Spleen (tissue), 11 donors: ENCODE data around the gene STXBP5L. TPM values are rescaled to one million over a fixed set of nuclear protein-coding genes. Genes with fewer than 3 reads are reported as not detected.

Experiments
- DNase-seq: peaks from one replicate; pipeline ENCODE4 v3.0.0-alpha.2; 2020
- H3K27ac ChIP-seq, 8 donors: fragments of 200-600 bp; sonication (generic) in 7 of 8; 1 replicate in 4 of 8; 2 replicates in 4 of 8; pipeline versions ENCODE4 v1.5.0 to v1.8.0; 2016 to 2021; ENCODE audit warnings: inconsistent platforms in 4 of 8, mild to moderate bottlenecking in 4 of 8, moderate library complexity in 1 of 8
- H3K27me3 ChIP-seq, 7 donors: fragments of 200-600 bp; sonication (generic) in 6 of 7; replicated peaks in 1 of 7; 1 replicate in 4 of 7; 2 replicates in 3 of 7; pipeline versions ENCODE4 v1.5.0 to v1.8.0; 2016 to 2021; ENCODE audit warnings: inconsistent platforms in 3 of 7, mild to moderate bottlenecking in 1 of 7
- H3K36me3 ChIP-seq, 6 donors: fragments of 200-600 bp; sonication (generic) in 5 of 6; 1 replicate in 4 of 6; 2 replicates in 2 of 6; pipeline versions ENCODE4 v1.5.0 to v1.8.0; 2016 to 2021; ENCODE audit warnings: inconsistent platforms in 2 of 6
- H3K4me1 ChIP-seq, 6 donors: fragments of 200-600 bp; sonication (generic) in 5 of 6; 1 replicate in 3 of 6; 2 replicates in 3 of 6; pipeline versions ENCODE4 v1.5.0 to v1.8.0; 2016 to 2021; ENCODE audit warnings: inconsistent platforms in 3 of 6
- H3K4me3 ChIP-seq, 8 donors: fragments of 200-600 bp; sonication (generic) in 7 of 8; 1 replicate in 4 of 8; 2 replicates in 4 of 8; pipeline versions ENCODE4 v1.5.0 to v1.8.0; 2016 to 2021; ENCODE audit warnings: inconsistent platforms in 4 of 8, mild to moderate bottlenecking in 4 of 8, moderate library complexity in 2 of 8
- H3K9me3 ChIP-seq, 8 donors: fragments of 200-600 bp; sonication (generic) in 7 of 8; 1 replicate in 4 of 8; 2 replicates in 4 of 8; pipeline versions ENCODE4 v1.5.0 to v1.8.0; 2016 to 2021; ENCODE audit warnings: inconsistent platforms in 4 of 8
- POLR2A ChIP-seq, 3 donors: fragments of 450-650 bp; IDR thresholded peaks; one replicate each; pipeline ENCODE4 v1.5.1; 2017; ENCODE audit warnings: antibody characterized with exemption in 3 of 3, mild to moderate bottlenecking in 1 of 3
- POLR2AphosphoS5 ChIP-seq, 3 donors: sonication (generic); formaldehyde crosslinking; IDR thresholded peaks; one replicate each; pipeline ENCODE4 v1.5.1; 2017; ENCODE audit warnings: antibody characterized with exemption in 3 of 3
- WGBS, 5 donors: extraction: QIAGEN DNeasy Blood & Tissue Kit in 3 of 5; methylation state at CpG; one replicate each; pipeline versions ENCODE4 v1.1.5 to v1.1.7; 2013 to 2018; 5-methylcytosine and 5-hydroxymethylcytosine counted together
- intact Hi-C: fragments of 100-400 bp; cut with DNase I; formaldehyde crosslinking; loops from one replicate; pipeline ENCODE4 v1.15.0; 2023; ENCODE audit warnings: low total_unique reads
- polyA plus RNA-seq, 3 donors: library from polyadenylated mRNA; stranded (reverse); fragments of 200-250 nt; gene quantifications; one replicate each; pipeline ENCODE4 v1.2.1, GENCODE V29; 2013
- total RNA-seq, 7 donors: library from RNA; depleted of rRNA in 3 of 7; stranded (reverse); fragments of >200 nt in 3 of 7; fragmentation: NEBNext Ultra II Directional in 4 of 7; extraction: Animal tissue kit (Norgen Biotek cat#: 25700) in 4 of 7; gene quantifications; one replicate each; pipeline versions ENCODE4 v1.1.0 to v1.2.1, GENCODE V29; 2016 to 2021
- TF ChIP-seq, protein P1 (sequence below), 11 experiments: fragments of 200-600 bp in 7 of 11; fragments of 450-650 bp in 4 of 11; sonication (generic) in 4 of 11; IDR thresholded peaks in 8 of 11; conservative IDR thresholded peaks in 3 of 11; 1 replicate in 7 of 11; 2 replicates in 4 of 11; pipeline versions ENCODE4 v1.4.0 to v1.8.0; 2016 to 2021; ENCODE audit warnings: antibody characterized with exemption in 11 of 11, inconsistent platforms in 4 of 11, mild to moderate bottlenecking in 1 of 11
- donor health status: healthy with polysubstance abuse.
- donor health status: DM: no; HTN: no; CAD: no; lungs with moderate emphysema.
- donor health status: DM: no; HTN: no; CAD: no.
- donor health status: Bipolar disorder and iron deficiency.
- donor health status: healthy.
- donor health status: DM: no; HTN: no; CAD: no.
- donor health status: DM: yes; HTN: yes; CAD: no.

The STXBP5L gene
- total and polyA plus RNA-seq, 10 donors = 0.32 to 0.34 TPM; not detected in 8

DNA sequence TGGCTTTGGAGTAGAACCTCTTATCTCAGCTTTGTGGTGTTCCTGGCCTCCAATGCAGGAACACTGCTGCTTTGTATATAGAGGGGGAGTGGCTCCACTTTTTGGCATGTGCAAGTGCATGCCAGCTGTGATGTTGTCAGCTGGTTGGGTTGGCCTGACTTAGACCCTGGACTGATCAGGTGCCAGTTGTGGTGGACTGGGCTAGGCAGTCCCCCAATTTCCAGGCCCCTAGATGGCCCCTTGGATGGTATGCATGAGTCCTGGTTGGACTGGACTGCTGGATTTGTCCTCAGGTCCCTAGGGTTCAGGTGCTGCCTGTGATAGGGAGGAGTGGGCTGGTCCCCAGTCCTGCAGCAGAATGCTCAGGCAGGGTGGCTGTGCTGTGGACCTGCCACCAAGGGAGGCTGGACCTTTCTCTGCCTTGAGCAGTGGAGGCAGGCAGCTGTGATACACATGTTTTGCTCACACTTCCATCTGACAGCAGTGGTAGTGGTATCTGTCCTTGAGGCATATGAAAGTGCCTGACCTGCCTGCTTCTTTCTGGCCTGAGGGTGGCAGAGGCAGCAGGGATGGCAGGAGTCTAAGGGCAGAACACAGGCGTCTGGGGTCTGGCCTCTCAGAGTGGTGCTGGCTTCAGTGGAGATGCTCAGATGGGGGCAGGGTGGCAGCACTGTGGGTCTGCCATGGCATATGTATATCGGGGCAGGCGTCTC, 74.8 kb downstream of the STXBP5L start:
- Histone ChIP-seq H3K27me3 (no peaks in the 10 kb centered on the region), H3K4me1 (no peaks in the 10 kb centered on the region), H3K4me3 (no peak overlapping the region), H3K36me3 (no peaks in the 10 kb centered on the region), H3K27ac (no peak overlapping the region), H3K9me3 (peaks cover 0 to 59% (median 36%) of the 10 kb centered on the region in 8 donors)
- TF ChIP-seq, protein P1, sequence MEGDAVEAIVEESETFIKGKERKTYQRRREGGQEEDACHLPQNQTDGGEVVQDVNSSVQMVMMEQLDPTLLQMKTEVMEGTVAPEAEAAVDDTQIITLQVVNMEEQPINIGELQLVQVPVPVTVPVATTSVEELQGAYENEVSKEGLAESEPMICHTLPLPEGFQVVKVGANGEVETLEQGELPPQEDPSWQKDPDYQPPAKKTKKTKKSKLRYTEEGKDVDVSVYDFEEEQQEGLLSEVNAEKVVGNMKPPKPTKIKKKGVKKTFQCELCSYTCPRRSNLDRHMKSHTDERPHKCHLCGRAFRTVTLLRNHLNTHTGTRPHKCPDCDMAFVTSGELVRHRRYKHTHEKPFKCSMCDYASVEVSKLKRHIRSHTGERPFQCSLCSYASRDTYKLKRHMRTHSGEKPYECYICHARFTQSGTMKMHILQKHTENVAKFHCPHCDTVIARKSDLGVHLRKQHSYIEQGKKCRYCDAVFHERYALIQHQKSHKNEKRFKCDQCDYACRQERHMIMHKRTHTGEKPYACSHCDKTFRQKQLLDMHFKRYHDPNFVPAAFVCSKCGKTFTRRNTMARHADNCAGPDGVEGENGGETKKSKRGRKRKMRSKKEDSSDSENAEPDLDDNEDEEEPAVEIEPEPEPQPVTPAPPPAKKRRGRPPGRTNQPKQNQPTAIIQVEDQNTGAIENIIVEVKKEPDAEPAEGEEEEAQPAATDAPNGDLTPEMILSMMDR (IDR thresholded peaks at IDR 0.05 in 8 of 11, conservative IDR thresholded peaks at IDR 0.05 in 3 of 11) = no peak
- TF ChIP-seq POLR2A (IDR thresholded peaks at IDR 0.05) = no peak
- no peak for TF ChIP-seq POLR2AphosphoS5 (IDR thresholded peaks at IDR 0.05)
- WGBS, 5 donors = 75 to 97% (median 80%) methylated on average over 2 to 3 of the region's 3 CpGs
- intact Hi-C loops = no loop called here
- DNase-seq = no peak

DNA sequence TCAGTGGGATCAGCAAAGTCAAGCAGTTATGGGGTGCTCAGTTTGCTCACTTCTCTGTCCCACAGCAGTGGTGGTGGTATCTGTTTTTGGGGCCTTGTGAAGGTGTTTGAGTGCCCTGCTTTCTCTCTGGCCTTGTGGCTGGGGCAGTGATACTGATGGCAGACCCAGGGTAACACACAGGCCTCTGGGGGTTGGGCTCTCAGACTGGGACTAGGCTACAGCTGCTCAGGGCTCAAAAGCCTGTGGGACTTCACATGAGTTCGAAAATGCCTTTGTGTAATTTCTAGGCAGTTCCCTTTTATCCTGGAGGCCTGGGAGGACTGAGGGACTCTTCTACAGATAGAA, 75.3 kb downstream of the STXBP5L start:
- intact Hi-C loops = no loop called here

DNA sequence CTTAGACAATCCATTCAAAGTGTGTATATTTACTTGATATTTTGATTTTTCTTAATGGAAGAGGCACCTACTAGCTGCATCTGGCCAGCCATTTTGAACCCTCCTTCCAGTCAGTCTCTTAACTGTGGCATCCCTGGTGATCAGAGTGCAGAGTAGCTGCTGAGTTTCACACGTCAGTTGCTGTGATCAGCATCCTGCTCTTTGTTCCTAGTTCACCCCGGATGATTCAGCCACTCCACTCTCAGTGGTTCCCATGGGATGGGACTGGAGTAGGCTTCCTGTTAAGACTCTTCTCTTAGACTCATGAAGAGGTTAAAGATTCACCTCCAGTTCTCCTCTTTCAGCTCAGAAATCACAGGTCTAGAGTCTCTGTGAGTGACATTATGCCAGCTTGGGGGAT, 75.8 kb downstream of the STXBP5L start:
- Histone ChIP-seq H3K27me3 (no peaks in the 10 kb centered on the region), H3K36me3 (no peaks in the 10 kb centered on the region), H3K27ac (no peak overlapping the region), H3K4me3 (no peak overlapping the region), H3K9me3 (peaks cover 0 to 51% (median 34%) of the 10 kb centered on the region in 8 donors), H3K4me1 (no peaks in the 10 kb centered on the region)
- WGBS, 5 donors = 17 to 42% (median 32%) methylated on average over 2 of the region's 2 CpGs
- intact Hi-C loops = no loop called here
- TF ChIP-seq POLR2A (IDR thresholded peaks at IDR 0.05) = no peak
- no peak for TF ChIP-seq POLR2AphosphoS5 (IDR thresholded peaks at IDR 0.05)
- TF ChIP-seq, protein P1 (IDR thresholded peaks at IDR 0.05 in 8 of 11, conservative IDR thresholded peaks at IDR 0.05 in 3 of 11) = no peak
- DNase-seq = no peak

More for the DNA sequence above, 75.3 kb downstream of the STXBP5L start:
- Histone ChIP-seq H3K27ac (no peak overlapping the region), H3K9me3 (peaks cover 0 to 56% (median 36%) of the 10 kb centered on the region in 8 donors), H3K4me3 (no peak overlapping the region), H3K27me3 (no peaks in the 10 kb centered on the region), H3K4me1 (no peaks in the 10 kb centered on the region), H3K36me3 (no peaks in the 10 kb centered on the region)
- WGBS, 5 donors = 25 to 42% (median 37%) methylated on average over 1 of the region's 1 CpG
- TF ChIP-seq POLR2A (IDR thresholded peaks at IDR 0.05) = no peak
- TF ChIP-seq, protein P1 (IDR thresholded peaks at IDR 0.05 in 8 of 11, conservative IDR thresholded peaks at IDR 0.05 in 3 of 11) = no peak
- no peak for TF ChIP-seq POLR2AphosphoS5 (IDR thresholded peaks at IDR 0.05)
- no peak for DNase-seq

DNA sequence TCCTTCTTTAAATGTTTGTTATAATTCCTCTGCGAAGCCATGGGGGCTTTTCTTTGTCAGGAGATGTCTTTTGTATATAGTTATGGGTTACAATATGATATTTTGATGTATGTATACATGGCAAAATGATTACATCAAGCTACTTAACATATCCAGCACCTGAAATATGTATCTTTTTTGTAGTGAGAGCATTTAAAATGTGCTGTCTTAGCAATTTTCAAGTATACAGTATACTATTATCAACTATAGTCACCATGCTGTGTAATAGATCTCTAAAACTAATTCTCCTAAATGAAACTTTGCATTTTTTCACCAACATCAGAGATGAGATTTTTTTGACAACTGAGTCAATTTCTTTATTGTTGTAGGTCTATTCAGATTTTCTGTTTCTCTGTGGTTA, 77.2 kb downstream of the STXBP5L start:
- no peaks in the 10 kb centered on the region for H3K27me3 ChIP-seq
- DNase-seq = no peak
- no peak overlapping the region for H3K27ac ChIP-seq
- intact Hi-C loops = no loop called here
- H3K4me1 ChIP-seq = no peaks in the 10 kb centered on the region
- TF ChIP-seq POLR2A (IDR thresholded peaks at IDR 0.05) (no peak), POLR2AphosphoS5 (IDR thresholded peaks at IDR 0.05) (no peak)
- TF ChIP-seq, protein P1 (IDR thresholded peaks at IDR 0.05 in 8 of 11, conservative IDR thresholded peaks at IDR 0.05 in 3 of 11) = no peak
- no peak overlapping the region for H3K4me3 ChIP-seq
- peaks cover 0 to 49% (median 26%) of the 10 kb centered on the region in 8 donors for H3K9me3 ChIP-seq
- H3K36me3 ChIP-seq = no peaks in the 10 kb centered on the region
- WGBS, 5 donors = 34 to 62% (median 58%) methylated on average over 1 of the region's 1 CpG
